HG02852 (cell line): ENCODE results near the gene CEP164.
"Not testable (repeated sequence)": the region's sequence is repeated elsewhere in the genome, so short reads cannot be mapped to it uniquely, and the experiment has no call there.

Experiments
- ATAC-seq: cut with Tn5 transposase; IDR thresholded peaks from one replicate; pipeline ENCODE4 v1.9.1; 2021; ENCODE audit warnings: mild to moderate bottlenecking, moderate library complexity; ENCODE audit not compliant: unreplicated experiment

CEP164 gene

DNA sequence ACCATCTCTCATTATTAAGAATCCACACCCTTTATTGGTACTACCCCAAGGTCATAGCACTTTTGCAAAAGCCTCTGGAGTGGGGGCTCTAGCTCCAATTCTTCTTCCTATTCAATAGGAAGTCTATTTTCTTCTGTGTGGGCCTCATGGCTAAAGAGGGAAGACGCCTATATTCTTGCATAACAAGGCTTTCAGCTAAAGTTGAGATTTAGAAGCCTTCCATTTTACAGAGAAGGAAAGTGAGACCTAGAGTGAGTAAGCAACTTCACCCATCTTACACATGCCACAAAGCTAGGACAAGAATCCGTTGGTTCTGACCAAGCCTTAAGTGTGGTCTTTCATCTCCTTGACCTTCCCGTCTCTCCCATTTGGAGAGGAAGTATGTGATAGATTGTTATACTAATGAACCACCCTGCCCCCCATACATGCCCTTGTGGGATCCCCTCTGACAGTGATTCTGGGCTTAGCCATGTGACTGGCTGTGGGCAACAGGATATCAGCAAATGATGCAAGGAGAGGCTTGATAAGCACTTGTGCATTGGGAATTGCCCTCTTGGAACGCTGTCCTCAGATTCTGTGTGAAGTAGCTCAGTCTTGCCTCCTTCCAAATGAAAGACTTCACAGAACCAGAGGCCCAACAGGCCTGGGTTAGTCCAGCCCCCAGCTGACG, 23.9 kb upstream of the CEP164 start:
- no peak for ATAC-seq

DNA sequence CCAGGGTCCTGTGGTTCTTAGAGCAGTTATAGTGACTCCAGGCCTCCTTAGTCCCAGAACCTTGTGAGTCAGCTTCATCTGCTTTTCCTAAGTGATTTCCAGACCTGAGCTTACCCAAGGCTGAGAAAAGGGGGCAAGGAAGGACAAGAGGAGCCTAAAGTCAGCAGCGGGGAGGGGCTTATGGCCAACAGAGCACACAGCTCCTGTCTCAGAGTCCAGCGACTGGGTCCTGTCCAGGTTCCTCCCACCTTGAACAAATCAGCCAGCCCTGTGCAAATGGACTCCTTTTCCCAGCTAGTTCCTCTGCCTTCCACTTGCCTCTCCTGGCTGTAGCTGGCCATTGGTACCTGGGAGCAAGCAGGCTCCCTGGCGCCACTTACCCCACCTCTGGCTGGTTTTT, 22.5 kb upstream of the CEP164 start:
- no peak for ATAC-seq

DNA sequence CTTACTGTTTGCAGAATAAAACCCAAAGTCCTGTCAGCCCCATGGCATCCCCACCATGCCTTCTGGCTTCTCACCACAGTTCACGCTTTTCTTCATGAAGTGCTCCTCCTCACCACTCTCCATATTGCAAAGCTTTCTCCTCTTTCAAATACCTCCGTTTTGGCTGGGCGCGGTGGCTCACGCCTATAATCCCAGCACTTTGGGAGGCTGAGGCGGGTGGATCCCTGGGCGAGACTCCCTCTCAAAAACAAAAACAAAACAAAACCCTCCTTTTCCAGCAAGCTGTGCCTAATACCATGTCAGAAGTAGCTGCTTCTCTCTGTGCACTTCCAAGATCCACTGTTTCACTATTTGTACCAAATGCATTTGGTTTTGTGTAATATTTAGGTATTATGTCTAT, 18.3 kb upstream of the CEP164 start:
- ATAC-seq, result no peak

DNA sequence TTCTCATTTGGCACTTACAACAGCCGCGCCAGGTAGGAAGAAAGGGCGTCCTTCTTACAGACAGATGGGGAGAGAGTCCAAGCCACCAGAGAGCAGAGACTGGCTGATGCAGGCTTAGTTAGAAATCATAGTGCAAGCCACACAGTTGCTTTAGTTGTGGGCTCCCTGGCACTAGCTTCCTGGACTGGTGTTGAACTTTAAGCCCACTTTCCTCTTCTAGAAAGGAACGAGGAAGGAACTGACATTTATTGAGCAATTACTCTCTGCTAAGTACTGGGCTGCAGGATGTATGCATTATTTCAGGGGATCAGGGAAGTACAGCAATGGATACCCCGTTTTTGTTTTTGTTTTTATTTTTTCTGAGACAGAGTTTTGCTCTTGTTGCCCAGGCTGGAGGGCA, 14.6 kb upstream of the CEP164 start:
- no peak for ATAC-seq

DNA sequence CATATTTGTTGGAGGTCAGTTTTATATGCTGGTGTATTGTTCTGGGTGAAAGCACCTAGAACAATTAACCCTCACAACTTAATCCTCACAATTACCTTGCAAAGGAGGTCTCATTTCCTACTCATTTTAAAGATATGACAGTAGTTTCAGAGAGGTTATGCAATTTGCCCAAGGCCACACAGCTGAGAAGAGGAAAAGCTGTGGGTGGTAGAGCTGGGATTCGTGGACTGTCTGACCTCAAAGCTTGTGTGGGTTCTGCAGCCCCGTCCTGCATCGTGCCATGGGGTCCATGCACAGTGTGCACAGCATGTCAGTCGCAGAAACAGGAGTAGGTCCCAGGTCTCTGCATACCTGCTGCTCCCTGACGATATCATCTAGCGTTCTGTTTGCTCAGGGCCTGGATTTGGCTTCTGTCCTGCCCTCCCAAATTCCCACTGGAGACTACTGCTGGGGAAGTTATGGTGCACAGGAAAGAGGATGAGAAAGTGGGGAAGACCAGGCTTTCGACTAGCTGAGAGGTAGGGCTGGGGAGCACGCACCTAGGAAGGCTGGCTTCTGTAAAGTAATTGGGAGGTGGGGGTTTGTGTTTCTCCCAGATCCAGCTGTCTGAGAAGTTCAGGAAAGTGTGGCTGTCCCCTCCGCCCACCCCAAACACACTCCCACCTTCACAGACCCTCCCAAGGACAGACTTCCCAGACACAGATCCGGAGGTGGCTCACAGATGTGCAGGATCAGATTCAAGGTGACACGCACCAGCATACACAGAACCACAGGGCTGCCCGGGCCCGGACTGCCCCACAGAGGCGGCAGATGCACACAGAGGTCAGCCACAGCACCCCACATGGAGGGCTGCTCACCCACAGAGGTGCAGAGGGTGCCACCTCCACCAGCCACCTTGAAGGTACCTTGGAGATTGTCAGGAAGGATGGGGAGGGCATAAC, 13.6 kb upstream of the CEP164 start:
- ATAC-seq, result no peak

DNA sequence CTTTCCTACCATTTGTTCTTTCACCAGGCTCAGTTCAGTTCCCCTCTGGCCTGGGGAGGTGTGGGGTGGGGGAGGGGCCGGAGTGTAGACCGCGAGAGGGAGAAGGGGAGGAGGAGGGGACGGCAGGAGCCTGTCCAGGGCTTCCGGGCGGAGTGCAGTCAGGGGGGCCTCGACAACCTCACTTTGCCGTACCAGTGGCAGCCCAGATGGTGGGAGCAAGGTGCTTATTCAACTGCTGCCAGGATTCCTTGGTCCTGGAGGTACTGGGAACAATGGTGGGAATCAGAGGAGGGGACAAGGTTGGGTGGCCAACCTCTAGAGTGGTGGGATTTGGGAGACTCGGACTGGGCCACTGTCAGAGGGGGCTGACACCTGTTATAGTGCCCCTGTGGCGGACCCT, 12.8 kb upstream of the CEP164 start:
- ATAC-seq, result no peak

DNA sequence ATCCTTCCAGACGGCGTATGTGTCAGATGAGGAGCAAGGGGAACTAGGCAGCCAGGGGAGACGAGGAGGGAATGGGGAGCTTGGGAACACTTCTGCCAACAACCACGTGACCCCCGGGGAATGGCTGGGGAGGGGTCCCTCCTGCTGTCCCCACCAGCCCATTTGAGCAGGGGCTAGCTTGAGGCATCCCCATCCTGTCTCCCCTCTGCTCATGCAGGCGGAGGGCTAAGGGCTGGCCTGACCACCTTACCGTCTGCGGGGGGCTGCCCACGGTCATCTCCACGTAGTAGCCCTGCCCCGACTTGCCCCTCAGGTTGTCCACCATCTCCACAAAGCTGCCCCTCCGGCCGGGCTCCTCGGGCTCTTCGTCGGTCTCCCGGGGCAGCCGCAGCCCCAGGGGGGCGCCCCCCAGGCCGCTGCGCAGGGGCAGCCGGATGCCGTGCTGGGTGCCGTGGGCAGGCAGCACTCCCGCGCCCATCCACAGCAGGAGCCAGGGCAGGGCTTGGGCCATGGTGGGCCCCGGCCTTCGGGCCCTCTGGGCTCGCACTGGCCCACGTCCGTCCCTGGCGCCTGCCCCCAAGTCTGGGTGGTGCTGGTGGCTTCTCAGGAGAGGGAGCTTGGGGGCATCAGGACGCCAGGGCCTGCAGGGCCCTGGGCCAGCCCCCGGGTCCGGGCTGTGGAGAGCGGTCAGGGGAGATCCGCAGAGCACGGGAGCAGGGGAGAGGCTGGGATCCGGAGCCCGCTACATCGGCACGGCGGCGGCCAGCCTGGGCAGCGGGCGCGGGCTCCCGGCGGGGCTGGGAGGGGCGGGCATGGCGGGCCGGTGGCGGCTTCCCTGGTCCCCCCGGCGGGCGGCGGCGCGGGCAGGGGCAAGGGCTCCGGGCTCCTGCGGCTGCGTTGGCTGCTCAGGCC, 12.1 kb upstream of the CEP164 start:
- ATAC-seq, result no peak

DNA sequence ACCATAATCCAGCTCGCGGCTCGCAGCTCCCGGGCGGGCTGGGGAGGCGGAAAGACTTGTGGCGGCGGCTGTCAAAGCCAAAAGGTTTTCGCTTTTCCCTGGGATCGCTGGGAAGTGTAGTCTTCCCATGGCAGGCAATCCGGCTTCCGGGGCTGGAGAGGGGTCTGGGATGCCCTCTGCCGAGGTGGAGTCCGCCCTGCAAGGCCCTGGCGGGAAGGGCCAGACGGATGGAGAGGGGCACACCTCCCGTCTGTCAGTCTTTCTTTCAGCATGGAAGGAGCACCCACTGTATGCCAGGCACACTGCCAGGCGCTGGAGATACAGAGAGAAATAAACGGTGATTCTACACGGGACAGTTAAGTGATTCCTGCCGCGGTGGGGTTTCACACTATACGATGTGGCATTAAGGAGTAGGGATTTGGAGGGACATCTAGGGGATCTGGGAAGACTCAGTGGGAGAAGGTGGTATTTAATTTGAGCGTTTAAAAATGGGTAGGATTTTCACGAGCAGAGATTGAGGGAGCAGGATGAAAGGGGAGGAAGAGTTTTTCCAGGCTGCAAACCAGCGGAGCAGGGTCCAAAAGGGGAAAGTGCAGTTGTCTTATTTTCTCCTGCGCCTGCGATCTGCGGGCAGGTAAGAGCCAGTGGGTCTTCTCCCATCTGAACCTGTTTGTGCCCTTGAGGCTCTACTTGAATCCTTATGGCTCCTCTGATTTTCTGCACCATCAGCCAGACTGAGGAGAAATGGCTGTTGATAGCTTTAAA, 11.3 kb upstream of the CEP164 start, which contains the start of gene BACE1:
TSS of gene BACE1 (minus strand) at position 60 of the 765 bp plus-strand sequence. CDS start 461 bp downstream, outside the sequence.
- no peak for ATAC-seq

DNA sequence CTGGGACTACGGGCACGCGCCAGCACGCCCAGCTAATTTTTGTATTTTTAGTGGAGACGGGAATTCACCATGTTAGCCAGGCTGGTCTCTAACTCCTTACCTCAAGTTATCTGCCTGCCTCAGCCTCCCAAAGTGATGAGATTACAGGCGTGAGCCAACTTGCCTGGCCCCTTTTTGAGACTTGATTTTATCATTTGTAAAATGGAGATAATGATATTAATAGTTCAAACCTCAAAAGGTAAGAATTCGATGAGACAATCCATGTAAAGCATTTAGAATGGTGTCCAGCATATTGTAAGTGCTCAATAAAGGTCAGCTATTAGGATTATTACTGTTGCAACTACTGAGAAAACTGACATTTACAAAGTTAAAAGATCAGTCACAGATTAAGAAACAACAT, 8.9 kb upstream of the CEP164 start:
- no peak for ATAC-seq

DNA sequence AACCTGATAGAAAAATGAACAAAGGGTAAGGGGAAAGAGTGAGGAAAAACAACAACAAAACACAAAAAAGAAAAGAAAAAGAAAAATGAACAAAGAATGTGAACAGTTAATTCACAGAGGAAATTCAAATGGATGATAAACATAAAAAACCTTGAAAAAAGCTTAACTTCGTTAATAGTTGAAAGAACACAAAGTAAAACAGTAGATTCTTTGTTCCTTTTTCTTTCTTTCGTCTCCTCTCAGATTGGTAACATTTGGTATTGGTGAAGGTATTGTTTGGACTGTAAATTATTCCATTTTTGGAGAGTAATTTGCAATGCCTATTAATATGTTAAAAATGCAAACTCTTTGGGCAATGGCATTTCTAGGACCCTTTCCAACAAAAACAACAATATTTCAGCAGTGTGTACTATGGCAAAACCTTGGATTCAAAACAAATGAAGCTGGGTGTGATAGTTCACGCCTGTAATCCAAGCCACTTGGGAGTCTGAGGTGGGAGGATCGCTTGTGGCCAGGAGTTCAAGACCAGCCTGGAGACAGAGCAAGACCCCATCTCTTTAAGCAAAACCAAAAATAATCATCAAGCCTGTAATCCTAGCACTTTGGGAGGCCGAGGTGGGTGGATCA, 8.3 kb upstream of the CEP164 start:
- ATAC-seq, result no peak

DNA sequence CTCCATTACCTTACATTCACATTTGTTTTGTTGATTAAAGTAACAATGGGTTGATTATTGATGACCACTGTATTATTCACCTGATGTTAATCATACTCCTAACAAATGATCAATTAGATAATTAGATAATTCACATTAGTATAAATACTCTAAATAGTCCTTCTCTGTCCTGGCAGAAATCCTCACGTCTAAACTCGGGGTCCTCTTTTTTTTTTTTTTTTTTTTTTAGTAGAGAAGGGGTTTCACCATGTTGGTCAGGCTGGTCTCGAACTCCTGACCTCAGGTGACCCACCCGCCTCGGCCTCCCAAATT, 443 bp upstream of the CEP164 start:
- ATAC-seq, result not testable (repeated sequence)

DNA sequence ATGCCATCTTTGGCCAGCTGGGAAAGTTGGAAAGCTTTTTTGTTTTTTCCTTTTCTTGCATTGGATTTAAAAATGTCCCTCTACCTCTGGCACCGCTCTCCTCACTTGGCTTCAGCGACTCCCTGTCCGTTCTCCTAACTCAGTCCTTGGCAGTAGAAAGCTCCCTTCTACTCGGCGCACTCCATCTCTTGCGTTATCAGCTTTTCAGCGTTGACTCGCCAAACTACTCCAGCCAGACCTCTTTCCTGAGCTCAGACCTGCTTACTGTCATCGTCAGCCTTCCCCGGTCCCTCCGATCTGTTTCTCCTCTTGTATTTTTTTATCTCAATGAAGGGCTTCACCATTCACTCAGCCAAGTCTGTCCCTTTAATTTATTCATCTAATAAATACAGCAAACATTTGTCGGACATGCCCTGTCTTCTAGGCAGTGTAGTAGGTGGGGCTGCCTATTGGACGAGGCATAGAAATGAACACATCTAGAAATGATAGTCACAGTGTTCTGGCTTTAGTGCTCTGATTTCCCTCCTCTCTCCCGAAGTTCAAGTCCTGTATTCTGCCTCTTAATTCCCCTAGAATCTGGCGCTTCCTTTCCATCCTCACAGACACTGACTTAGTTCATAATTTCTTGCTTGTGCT, 839 bp downstream of the CEP164 start:
- peak; percentile 4 for ATAC-seq

DNA sequence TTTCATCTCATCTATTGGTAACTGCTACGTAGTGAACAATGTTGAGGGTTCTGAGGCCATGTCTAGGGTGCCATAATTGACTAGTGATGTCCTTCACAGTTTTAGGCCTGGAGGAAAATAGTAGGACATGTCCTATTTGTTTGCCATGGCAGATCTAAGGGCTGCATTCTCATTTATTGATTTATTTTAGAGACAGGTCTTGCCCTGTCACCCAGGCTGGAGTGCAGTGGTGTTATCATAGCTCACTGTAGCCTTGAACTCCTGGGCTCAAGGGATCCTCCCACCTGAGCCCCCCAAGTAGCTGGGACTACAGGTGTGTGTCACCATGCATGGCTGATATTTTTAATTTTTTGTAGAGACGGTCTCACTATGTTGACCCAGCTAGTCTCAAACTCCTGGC, 5.2 kb downstream of the CEP164 start:
- ATAC-seq, result no peak

DNA sequence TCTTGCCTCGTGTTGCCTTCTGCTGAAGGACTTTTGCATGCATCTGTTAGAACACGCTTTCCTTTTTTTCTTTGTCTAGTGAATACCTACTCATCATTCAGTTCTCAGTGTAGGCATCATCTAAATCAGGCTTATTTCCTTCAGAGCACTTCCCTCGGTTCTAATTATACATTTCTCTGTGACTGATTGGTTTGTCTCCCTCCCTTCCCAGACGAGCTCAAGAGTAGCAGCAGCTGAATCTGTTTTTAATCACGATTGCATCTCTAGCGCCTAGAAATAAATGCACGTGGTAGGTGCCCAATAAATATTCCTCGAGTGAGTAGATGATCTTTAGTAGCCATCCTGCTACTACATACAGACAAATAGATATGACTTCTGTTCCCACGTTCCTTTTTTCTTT, 6.3 kb downstream of the CEP164 start:
- ATAC-seq, result no peak

DNA sequence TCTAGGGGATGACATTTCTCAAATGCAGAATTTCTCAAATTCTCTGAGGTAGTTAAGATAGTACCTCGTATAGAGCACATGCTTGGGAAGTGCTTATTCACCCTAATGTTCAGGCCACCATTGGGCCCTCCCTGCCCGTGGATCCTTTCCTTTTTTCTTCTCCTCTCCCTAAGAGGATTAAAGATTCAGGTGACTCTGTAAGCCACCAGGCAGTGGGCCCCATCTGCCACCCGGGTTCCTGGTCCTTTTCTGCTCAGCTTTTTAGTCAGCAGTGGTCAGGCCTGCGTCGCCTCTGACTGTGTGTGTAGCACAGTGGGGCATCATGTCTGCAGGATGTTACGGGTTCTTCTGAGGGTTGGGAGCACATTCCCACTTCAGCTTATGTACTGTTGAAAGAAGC, 7.2 kb downstream of the CEP164 start:
- no peak for ATAC-seq

DNA sequence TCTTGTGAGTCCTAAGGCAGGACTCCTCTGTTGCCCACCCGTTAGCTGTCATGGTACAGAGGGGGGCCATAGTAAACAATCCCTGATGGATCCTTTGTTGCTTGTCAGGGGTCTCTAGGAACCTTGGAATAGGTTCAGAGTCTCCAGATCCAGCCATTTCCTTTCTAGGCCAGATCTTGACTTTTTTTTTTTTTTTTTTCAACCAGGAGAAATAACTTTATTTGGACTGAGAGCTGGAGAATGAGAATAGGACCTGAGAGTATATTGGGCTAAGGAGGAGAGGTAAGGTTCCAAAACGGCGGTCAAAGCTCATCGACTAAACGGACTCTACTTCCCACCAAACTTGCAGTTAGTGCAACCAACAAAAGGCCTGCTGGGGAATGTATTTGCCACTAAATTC, 7.7 kb downstream of the CEP164 start:
- no peak for ATAC-seq

DNA sequence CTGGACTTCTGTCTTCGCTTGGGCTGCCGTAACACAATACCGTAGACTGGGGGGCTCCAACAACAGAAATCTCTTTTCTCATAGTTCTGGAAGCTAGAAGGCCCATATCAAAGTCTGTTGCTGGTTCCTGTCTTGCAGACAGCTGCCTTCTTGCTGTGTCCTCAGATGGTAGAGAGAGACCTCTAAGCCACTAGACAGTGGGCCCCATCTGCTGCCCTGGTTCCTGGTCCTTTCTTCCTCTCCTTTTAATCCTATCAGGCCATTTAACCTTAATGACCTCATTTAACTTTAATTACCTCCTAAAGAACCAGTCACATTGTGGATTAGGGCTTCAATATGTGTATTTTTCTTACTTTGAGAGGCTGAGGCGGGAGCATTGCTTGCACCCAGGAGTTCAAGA, 9.4 kb downstream of the CEP164 start:
- no peak for ATAC-seq

DNA sequence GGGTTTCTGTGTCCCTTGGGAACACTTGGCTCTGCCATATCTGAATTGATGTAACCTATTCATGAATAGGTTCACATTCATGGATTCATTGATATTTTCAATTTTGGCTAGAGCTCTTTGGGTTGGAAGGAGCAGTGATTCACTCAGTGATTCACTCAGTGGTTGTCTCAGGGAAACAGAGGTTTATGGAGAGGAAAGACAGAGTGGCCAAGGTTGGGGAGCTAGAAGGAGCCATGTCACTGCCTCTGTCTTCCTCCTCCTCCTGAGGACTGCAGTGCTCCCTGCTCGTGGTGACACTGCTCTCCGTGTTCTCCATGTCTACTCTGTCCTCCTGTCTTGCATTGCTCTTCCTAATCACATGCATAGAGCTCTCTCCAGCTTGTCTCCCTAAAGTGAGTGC, 17.4 kb downstream of the CEP164 start:
- no peak for ATAC-seq

DNA sequence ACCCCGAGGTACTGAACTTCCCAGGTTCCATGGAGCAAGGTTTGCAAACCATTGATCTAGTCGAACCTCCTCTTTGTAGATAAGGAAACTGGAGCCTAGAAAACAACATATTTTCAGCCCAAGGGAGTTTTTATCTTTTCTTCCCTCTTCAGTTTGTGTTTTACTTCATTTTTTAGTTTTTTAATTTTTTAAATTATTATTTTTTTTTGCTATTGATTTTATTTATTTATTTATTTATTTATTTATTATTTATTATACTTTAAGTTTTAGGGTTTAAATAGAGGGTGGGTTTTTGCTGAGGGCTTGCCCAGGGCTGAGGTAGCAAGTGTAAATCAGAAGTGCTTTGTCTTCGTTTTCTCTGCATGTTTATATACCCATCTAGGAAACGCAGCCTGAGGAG, 26.9 kb downstream of the CEP164 start:
- no peak for ATAC-seq
